ENCODE data around the gene SP3. TPM values are rescaled to one million over a fixed set of nuclear protein-coding genes. Genes with fewer than 3 reads are reported as not detected.

Gene SP3
- 61.8 and 63.5 TPM in 2 replicates for polyA plus RNA-seq (2014; cell fraction: cytosol; rRNA removed)
- 39.5 and 69.9 TPM in 2 replicates for polyA plus RNA-seq (2014; cell fraction: nucleus; rRNA removed)

DNA sequence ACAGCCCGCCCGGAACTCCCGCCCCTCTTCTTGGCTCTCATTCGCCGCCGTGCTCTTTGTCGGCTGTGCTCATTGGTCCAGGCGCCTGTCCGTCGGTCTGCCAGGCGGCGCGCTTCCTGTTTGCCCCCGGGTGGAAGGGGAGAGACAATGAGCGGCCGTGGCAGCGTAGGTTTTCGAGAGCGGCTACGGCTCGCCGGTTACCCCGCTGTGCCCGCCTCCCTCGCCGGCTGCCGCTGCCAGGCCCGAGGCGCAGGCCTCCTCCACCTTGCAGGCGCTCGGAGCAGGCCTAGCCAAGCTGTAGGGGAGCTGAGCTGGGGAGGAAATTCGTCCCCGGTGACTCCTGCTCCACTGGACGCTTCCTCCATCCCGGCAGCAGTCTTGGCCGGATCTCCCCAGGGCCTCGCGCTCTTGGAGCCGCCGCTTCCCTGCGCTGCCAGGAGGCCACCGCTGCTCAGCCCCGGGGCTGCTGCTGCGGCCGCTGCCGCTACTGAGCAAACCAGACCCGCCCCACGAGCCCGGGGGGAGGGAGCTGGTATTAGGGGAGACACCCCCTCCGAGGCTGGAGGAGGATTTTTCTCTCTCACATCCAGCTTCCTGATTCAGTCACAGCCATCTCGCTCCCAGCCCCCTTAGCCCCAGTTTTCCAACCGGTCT is at the start of gene SP3:
Gene SP3 (minus strand): TSS at position 2 of the 654 bp plus-strand sequence. CDS start 202 bp downstream, outside the sequence.
- DNase-seq (ENCODE audit: low spot score): peak; percentile 96

- peak; percentile 71 for DNase-seq (ENCODE audit: low spot score)
Observed at GRCh38 chr2:174014699-174015070, 49.5 kb upstream of the SP3 start.

- no peak for DNase-seq (ENCODE audit: low spot score)
Observed at GRCh38 chr2:174014011-174014698, 49.0 kb upstream of the SP3 start.

GRCh38 chr2:174013315-174013751 is 48.2 kb upstream of the SP3 start:
- DNase-seq (ENCODE audit: low spot score): no peak

- DNase-seq (ENCODE audit: low spot score): no peak
Observed at GRCh38 chr2:174012347-174013314, 47.5 kb upstream of the SP3 start.

DNA sequence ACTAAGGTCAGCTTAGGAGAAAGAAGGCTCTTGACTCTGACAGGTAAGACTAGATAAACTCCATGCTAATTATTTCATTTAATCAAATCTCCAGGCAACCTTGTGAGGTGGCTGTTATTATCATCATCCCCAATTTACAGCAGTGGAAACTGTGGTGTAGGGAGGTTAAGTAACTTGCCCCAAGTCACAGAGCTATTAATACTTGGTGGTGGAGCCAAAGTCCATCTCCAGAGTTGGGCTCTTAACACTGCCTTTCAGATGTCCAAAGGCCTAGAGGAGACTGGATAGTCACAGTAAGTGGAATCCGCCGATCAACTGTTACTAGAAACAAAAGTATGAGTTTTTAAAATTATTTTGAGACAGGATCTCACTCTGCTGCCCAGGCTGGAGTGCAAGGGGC is 46.6 kb upstream of the SP3 start:
- no peak for DNase-seq (ENCODE audit: low spot score)

DNA sequence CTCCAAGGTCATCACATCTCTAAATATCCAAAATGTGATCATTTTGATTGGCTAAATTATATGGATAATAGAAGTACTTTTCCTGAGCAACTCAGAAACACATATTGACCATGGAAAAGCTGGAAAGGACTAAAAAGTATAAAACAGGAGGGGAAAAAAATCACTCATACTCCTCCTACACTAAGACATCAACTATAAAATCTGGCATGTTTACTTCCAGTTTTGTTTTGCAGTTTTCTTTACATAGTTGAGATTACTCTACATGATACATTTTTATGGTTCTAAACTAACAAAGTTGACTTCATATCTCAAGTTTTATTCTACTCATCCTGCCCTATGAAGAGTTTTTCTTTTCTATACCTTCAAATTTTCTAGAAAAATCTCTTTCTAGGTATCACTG is 46.0 kb upstream of the SP3 start:
- DNase-seq (ENCODE audit: low spot score): no peak

DNA sequence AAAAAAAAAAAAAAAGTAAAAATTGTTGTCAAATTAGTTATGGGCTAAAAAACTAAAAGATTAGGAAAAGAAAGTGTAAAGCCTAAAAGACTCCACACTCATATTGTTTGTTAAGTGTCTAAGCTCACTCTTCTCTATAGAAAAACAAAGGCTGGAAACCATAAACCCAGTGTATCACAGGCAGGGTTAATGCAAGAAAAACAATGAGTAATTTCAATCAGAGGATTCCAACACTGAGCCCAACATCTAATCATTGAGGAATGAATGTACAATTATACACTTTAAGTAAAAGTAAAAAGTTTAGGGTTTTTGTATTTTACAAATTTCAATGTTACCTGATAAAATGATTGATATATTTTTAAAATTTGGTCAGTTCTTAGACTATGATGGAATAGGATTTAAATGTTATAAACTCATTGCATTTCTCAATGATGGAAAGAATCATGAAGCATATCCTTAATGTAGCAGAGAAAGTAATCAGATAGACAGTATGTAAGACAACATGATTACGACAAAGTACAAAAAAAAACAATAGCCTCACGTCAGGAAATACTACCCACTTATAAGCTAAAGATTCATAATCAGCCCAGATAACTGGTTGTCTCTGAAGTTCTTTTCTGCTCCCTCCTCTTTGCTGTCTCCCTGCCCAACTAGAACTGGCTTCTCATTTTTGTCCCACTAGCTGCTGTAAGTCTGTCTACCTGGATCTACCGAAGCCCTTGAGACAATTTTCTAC is 44.5 kb upstream of the SP3 start:
- DNase-seq (ENCODE audit: low spot score): no peak

GRCh38 chr2:174008720-174009119 is 43.5 kb upstream of the SP3 start:
- no peak for DNase-seq (ENCODE audit: low spot score)

DNA sequence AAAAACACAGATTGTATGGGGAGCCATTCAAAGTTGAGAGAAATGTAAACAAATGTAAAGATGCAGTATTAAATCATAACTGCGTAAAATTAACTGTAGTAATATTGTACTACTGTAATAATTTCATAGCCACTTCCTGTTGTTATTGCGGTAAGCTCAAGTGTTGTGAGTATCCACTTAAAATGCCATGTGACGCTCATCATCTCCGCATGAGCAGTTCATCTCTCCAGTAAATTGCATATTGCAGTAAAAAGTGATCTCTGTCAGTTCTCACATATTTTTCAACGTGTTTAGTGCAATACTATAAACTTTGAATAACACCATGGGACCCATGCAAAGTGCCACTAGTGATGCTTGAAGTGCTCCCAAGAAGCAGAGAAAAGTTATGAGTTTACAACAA is 41.8 kb upstream of the SP3 start:
- no peak for DNase-seq (ENCODE audit: low spot score)

- DNase-seq (ENCODE audit: low spot score): no peak
Observed at GRCh38 chr2:174005801-174006419, 40.7 kb upstream of the SP3 start.

DNA sequence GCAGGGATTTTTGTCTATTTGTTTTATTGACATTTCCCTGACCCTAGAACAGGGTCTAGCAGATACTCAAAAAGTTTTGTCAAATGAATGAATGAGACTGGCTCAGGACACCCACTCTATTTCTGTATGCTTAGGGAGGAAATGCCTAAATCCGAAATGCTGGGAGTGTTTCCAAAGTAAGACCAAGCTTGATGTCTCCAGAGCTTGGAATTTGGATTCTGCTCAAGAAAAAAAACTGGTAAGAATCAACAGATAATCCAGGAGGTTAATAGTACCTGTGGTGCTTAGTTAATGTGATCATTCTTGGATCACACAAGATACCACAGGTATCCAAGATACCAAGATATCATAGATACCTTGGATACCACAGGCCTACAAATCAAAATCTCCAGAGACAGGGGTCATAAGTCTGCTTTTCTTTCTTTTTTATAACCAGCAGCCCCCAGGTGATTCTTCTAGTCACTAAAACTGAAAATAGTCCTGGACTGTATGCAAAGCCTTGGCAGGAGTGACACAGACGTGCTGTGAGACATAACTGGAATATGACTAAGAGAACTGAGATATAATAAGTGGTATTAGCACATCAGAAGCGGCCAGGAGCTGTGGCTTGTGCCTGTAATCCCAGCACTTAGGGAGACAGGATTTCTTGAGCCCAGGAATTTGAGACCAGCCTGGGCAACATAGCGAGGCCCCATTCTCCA is 39.9 kb upstream of the SP3 start:
- DNase-seq (ENCODE audit: low spot score): no peak

DNA sequence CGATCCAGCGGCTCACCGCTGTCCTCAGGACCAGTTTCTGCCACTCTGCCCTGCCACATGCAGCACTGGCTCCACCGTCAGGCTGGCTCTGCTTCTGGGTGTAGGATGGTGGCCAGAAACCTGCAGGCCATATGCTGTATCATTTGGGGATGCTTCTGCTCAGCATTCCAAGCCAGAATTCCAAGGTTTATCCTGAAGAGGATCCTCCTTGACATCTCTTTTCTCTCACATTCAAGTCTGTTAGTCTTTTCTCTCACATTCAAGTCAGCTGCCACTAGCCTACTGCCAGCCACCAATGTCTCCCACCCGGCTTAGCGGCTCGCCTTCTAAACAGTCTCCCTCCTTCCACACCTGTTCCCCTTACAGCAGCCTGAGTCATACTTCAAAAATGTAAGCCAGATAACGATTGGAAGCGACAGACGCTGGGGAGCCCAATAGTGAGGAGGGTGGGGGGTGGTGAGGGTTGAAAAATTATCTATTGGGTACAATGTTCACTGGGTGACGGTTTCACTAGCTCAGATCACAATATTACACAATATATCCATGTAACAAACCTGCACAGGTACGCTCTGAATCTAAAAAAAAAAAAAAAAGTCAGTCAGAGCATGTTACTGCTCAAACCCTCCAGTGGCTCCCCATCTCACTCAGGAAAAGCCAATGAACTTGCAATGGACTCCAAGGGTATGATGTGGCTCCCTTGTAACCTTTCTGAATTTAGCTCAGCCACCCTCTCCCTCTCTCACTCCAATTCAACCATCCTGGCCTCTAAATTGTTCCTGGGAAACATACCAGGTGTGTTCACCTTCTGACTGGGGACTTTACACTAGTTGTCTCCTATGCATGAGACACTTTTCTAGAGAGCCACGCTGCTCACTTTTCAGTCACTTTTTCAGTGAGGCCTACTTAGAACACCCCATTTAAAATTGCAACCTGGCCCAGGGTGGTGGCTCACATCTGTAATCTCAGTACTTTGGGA is 38.8 kb upstream of the SP3 start:
- no peak for DNase-seq (ENCODE audit: low spot score)

DNA sequence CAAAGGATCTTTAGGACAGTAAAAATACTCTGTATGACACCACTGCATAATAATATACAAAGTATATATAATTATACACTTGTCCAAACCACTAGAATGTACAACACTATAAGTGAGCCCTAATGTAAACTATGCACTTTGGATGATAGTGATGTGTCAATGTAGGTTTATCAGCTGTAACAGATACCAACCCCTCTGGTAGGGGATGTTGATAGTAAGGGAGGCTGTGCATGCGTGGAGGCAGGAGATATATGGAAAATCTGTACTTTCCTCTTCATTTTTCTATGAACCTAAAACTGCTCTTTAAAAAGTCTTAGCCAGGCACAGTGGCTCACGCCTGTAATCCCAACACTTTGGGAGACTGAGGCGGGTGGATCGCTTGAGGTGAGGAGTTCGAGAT is 37.5 kb upstream of the SP3 start:
- no peak for DNase-seq (ENCODE audit: low spot score)

GRCh38 chr2:174001107-174001506 is 35.9 kb upstream of the SP3 start:
- no peak for DNase-seq (ENCODE audit: low spot score)

GRCh38 chr2:173999724-174000123 is 34.6 kb upstream of the SP3 start:
- no peak for DNase-seq (ENCODE audit: low spot score)

GRCh38 chr2:173999272-173999671 is 34.1 kb upstream of the SP3 start:
- DNase-seq (ENCODE audit: low spot score): no peak

GRCh38 chr2:173998386-173998785 is 33.2 kb upstream of the SP3 start:
- DNase-seq (ENCODE audit: low spot score): no peak

DNA sequence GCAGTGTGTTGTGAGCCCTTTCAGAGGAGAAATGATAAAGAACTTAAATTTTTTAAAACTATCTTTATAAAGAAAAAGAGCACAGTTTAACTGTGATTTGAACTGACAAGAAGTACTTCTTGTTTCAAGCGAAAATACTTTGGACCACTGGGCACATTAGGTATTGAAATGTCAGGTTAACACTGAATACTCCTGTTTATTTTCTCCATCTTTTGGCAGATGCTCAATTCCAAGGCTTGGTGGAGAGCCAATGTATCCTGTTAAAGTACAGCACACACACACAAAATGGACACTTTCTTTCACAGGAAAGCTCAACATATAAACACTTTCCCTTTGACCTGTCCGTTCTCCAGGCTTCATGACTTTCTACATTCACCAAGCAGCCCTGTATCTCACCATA is 32.6 kb upstream of the SP3 start:
- DNase-seq (ENCODE audit: low spot score): no peak

Measured in SK-N-DZ (cell line).